Measurements from ENCODE around the gene NTM.
A peak's percentile ranks its signal among the peaks of the same experiment; 100 is the strongest.
"Not testable (repeated sequence)": the region's sequence is repeated elsewhere in the genome, so short reads cannot be mapped to it uniquely, and the experiment has no call there.

Gene NTM

GRCh38 chr11:131668500-131669400 is 298.3 kb downstream of the NTM start:
- peak; percentile 46 for DNase-seq (ENCODE audit: low spot score)

- no peak for DNase-seq (ENCODE audit: low spot score)
Measured at GRCh38 chr11:131669401-131669780, 299.0 kb downstream of the NTM start.

- no peak for DNase-seq (ENCODE audit: low spot score)
Measured at GRCh38 chr11:131670876-131671275, 300.5 kb downstream of the NTM start.

- no peak for DNase-seq (ENCODE audit: low spot score)
Measured at GRCh38 chr11:131671320-131671719, 300.9 kb downstream of the NTM start.

GRCh38 chr11:131671734-131672133 is 301.3 kb downstream of the NTM start:
- DNase-seq (ENCODE audit: low spot score), result no peak

GRCh38 chr11:131672191-131672590 is 301.8 kb downstream of the NTM start:
- DNase-seq (ENCODE audit: low spot score), result no peak

- DNase-seq (ENCODE audit: low spot score), result peak; percentile 55
Measured at GRCh38 chr11:131674051-131674755, 303.8 kb downstream of the NTM start.

- no peak for DNase-seq (ENCODE audit: low spot score)
Measured at GRCh38 chr11:131675121-131675888, 304.9 kb downstream of the NTM start.

GRCh38 chr11:131677828-131678470 is 307.5 kb downstream of the NTM start:
- no peak for DNase-seq (ENCODE audit: low spot score)

- DNase-seq (ENCODE audit: low spot score), result no peak
Measured at GRCh38 chr11:131678658-131679340, 308.4 kb downstream of the NTM start.

- not testable (repeated sequence) for DNase-seq (ENCODE audit: low spot score)
Measured at GRCh38 chr11:131680448-131680847, 310.0 kb downstream of the NTM start.

- no peak for DNase-seq (ENCODE audit: low spot score)
Measured at GRCh38 chr11:131681920-131682319, 311.5 kb downstream of the NTM start.

GRCh38 chr11:131682373-131683015 is 312.1 kb downstream of the NTM start:
- no peak for DNase-seq (ENCODE audit: low spot score)

GRCh38 chr11:131683131-131683530 is 312.7 kb downstream of the NTM start:
- DNase-seq (ENCODE audit: low spot score), result no peak

GRCh38 chr11:131683666-131684065 is 313.3 kb downstream of the NTM start:
- DNase-seq (ENCODE audit: low spot score), result no peak

- no peak for DNase-seq (ENCODE audit: low spot score)
Measured at GRCh38 chr11:131684111-131685060, 314.0 kb downstream of the NTM start.

- DNase-seq (ENCODE audit: low spot score), result no peak
Measured at GRCh38 chr11:131685206-131685605, 314.8 kb downstream of the NTM start.

GRCh38 chr11:131685906-131686305 is 315.5 kb downstream of the NTM start:
- no peak for DNase-seq (ENCODE audit: low spot score)

- no peak for DNase-seq (ENCODE audit: low spot score)
Measured at GRCh38 chr11:131686836-131687235, 316.4 kb downstream of the NTM start.

Data from activated CD4-positive, alpha-beta T cell treated with anti-CD3 and anti-CD28 coated beads, Interleukin-2, Interleukin-4, amounts not matched to agents 100 ng/mL and 50 ng/mL, durations not matched to agents 16 hours and 8 hours (primary cell).